ENCODE results near the gene ANO1.

DNA sequence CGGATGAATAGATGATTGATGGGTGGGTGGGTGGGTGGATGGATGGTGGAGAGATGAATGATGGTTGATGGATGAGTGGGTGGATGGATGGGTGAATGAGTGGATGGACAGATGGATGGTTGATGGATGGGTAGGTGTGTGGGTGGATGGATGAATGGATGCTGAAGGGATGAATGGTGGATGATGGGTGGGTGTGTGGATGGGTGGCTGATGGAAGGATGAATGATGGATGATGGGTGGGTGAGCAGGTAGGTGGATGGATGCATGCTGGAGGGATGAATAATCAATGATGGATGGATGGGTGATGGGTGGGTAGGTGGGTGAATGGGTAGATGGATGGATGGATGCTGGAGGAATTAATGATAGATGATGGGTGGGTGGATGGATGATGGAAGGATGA lies 40.5 kb downstream of the ANO1 start:
- TF ChIP-seq, protein P1, sequence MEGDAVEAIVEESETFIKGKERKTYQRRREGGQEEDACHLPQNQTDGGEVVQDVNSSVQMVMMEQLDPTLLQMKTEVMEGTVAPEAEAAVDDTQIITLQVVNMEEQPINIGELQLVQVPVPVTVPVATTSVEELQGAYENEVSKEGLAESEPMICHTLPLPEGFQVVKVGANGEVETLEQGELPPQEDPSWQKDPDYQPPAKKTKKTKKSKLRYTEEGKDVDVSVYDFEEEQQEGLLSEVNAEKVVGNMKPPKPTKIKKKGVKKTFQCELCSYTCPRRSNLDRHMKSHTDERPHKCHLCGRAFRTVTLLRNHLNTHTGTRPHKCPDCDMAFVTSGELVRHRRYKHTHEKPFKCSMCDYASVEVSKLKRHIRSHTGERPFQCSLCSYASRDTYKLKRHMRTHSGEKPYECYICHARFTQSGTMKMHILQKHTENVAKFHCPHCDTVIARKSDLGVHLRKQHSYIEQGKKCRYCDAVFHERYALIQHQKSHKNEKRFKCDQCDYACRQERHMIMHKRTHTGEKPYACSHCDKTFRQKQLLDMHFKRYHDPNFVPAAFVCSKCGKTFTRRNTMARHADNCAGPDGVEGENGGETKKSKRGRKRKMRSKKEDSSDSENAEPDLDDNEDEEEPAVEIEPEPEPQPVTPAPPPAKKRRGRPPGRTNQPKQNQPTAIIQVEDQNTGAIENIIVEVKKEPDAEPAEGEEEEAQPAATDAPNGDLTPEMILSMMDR (IDR thresholded peaks at IDR 0.05): no peak
- no peak for TF ChIP-seq ZFX (IDR thresholded peaks at IDR 0.05; ENCODE audit: borderline replicate concordance)
